Measurements from ENCODE around the gene METTL4.
A peak's percentile ranks its signal among the peaks of the same experiment; 100 is the strongest.

METTL4 gene

GRCh38 chr18:2568129-2568528 lies 3.2 kb downstream of the METTL4 start:
- H3K4me1 ChIP-seq (ENCODE audit: control insufficient read depth in 5 of 5, insufficient read depth in 5 of 5, low read length in 5 of 5), result peaks cover 6 to 22% (median 18%) of the 10 kb centered on the region in 5 donors
- no peaks in the 10 kb centered on the region for H3K27me3 ChIP-seq (ENCODE audit: control insufficient read depth in 5 of 5, insufficient read depth in 4 of 5, low read length in 5 of 5)
- H3K9ac ChIP-seq (ENCODE audit: low read length in 5 of 5), result no peak overlapping the region
- no peaks in the 10 kb centered on the region for H3K9me3 ChIP-seq (ENCODE audit: control insufficient read depth in 5 of 5, low read length in 5 of 5)
- no peak overlapping the region for H3K4me3 ChIP-seq (ENCODE audit: low read depth in 1 of 5, low read length in 5 of 5)
- H3K27ac ChIP-seq (ENCODE audit: low read depth, low read length), result no peak overlapping the region
- H3K36me3 ChIP-seq (ENCODE audit: control insufficient read depth in 5 of 5, insufficient read depth in 5 of 5, low read length in 5 of 5), result peaks cover 0 to 4% (median 0%) of the 10 kb centered on the region in 5 donors

GRCh38 chr18:2564373-2564772 lies 6.9 kb downstream of the METTL4 start:
- H3K9ac ChIP-seq (ENCODE audit: low read length in 5 of 5), result no peak overlapping the region
- peaks cover 0 to 10% (median 2%) of the 10 kb centered on the region in 5 donors for H3K36me3 ChIP-seq (ENCODE audit: control insufficient read depth in 5 of 5, insufficient read depth in 5 of 5, low read length in 5 of 5)
- H3K4me1 ChIP-seq (ENCODE audit: control insufficient read depth in 5 of 5, insufficient read depth in 5 of 5, low read length in 5 of 5), result peaks cover 0 to under 1% (median 0%) of the 10 kb centered on the region in 5 donors
- no peaks in the 10 kb centered on the region for H3K9me3 ChIP-seq (ENCODE audit: control insufficient read depth in 5 of 5, low read length in 5 of 5)
- H3K27ac ChIP-seq (ENCODE audit: low read depth, low read length), result no peak overlapping the region
- H3K4me3 ChIP-seq (ENCODE audit: low read depth in 1 of 5, low read length in 5 of 5), result no peak overlapping the region
- no peaks in the 10 kb centered on the region for H3K27me3 ChIP-seq (ENCODE audit: control insufficient read depth in 5 of 5, insufficient read depth in 4 of 5, low read length in 5 of 5)

GRCh38 chr18:2559249-2559648 lies 12.1 kb downstream of the METTL4 start:
- Histone ChIP-seq H3K4me1 (ENCODE audit: control insufficient read depth in 5 of 5, insufficient read depth in 5 of 5, low read length in 5 of 5) (peaks cover 0 to 7% (median 0%) of the 10 kb centered on the region in 5 donors), H3K4me3 (ENCODE audit: low read depth in 1 of 5, low read length in 5 of 5) (no peak overlapping the region), H3K9ac (ENCODE audit: low read length in 5 of 5) (no peak overlapping the region), H3K27me3 (ENCODE audit: control insufficient read depth in 5 of 5, insufficient read depth in 4 of 5, low read length in 5 of 5) (no peaks in the 10 kb centered on the region), H3K27ac (ENCODE audit: low read depth, low read length) (no peak overlapping the region), H3K36me3 (ENCODE audit: control insufficient read depth in 5 of 5, insufficient read depth in 5 of 5, low read length in 5 of 5) (peaks cover 2 to 8% (median 2%) of the 10 kb centered on the region in 5 donors), H3K9me3 (ENCODE audit: control insufficient read depth in 5 of 5, low read length in 5 of 5) (no peaks in the 10 kb centered on the region)

GRCh38 chr18:2557536-2557935 lies 13.8 kb downstream of the METTL4 start:
- H3K9me3 ChIP-seq (ENCODE audit: control insufficient read depth in 5 of 5, low read length in 5 of 5), result no peaks in the 10 kb centered on the region
- H3K27ac ChIP-seq (ENCODE audit: low read depth, low read length), result no peak overlapping the region
- H3K4me1 ChIP-seq (ENCODE audit: control insufficient read depth in 5 of 5, insufficient read depth in 5 of 5, low read length in 5 of 5), result peaks cover 0 to 7% (median 0%) of the 10 kb centered on the region in 5 donors
- no peak overlapping the region for H3K4me3 ChIP-seq (ENCODE audit: low read depth in 1 of 5, low read length in 5 of 5)
- peaks cover 2 to 6% (median 2%) of the 10 kb centered on the region in 5 donors for H3K36me3 ChIP-seq (ENCODE audit: control insufficient read depth in 5 of 5, insufficient read depth in 5 of 5, low read length in 5 of 5)
- H3K27me3 ChIP-seq (ENCODE audit: control insufficient read depth in 5 of 5, insufficient read depth in 4 of 5, low read length in 5 of 5), result no peaks in the 10 kb centered on the region
- H3K9ac ChIP-seq (ENCODE audit: low read length in 5 of 5), result no peak overlapping the region

- Histone ChIP-seq H3K4me3 (ENCODE audit: low read depth in 1 of 5, low read length in 5 of 5) (no peak overlapping the region), H3K27me3 (ENCODE audit: control insufficient read depth in 5 of 5, insufficient read depth in 4 of 5, low read length in 5 of 5) (no peaks in the 10 kb centered on the region), H3K27ac (ENCODE audit: low read depth, low read length) (no peak overlapping the region), H3K4me1 (ENCODE audit: control insufficient read depth in 5 of 5, insufficient read depth in 5 of 5, low read length in 5 of 5) (peaks cover 0 to 7% (median 0%) of the 10 kb centered on the region in 5 donors), H3K9ac (ENCODE audit: low read length in 5 of 5) (no peak overlapping the region), H3K36me3 (ENCODE audit: control insufficient read depth in 5 of 5, insufficient read depth in 5 of 5, low read length in 5 of 5) (peaks cover 0 to 4% (median 3%) of the 10 kb centered on the region in 5 donors), H3K9me3 (ENCODE audit: control insufficient read depth in 5 of 5, low read length in 5 of 5) (no peaks in the 10 kb centered on the region)
Measured at GRCh38 chr18:2555895-2556294, 15.4 kb downstream of the METTL4 start.

- Histone ChIP-seq H3K27ac (ENCODE audit: low read depth, low read length) (no peak overlapping the region), H3K4me1 (ENCODE audit: control insufficient read depth in 5 of 5, insufficient read depth in 5 of 5, low read length in 5 of 5) (peaks cover 0 to 7% (median 0%) of the 10 kb centered on the region in 5 donors), H3K27me3 (ENCODE audit: control insufficient read depth in 5 of 5, insufficient read depth in 4 of 5, low read length in 5 of 5) (no peaks in the 10 kb centered on the region), H3K4me3 (ENCODE audit: low read depth in 1 of 5, low read length in 5 of 5) (peak overlapping the region in 2 of 5 donors; percentile 8), H3K36me3 (ENCODE audit: control insufficient read depth in 5 of 5, insufficient read depth in 5 of 5, low read length in 5 of 5) (peaks cover 0 to 4% (median 4%) of the 10 kb centered on the region in 5 donors), H3K9ac (ENCODE audit: low read length in 5 of 5) (peak overlapping the region in 1 of 5 donors; percentile 16), H3K9me3 (ENCODE audit: control insufficient read depth in 5 of 5, low read length in 5 of 5) (no peaks in the 10 kb centered on the region)
Measured at GRCh38 chr18:2554696-2555095, 16.6 kb downstream of the METTL4 start.

- peaks cover 3 to 20% (median 9%) of the 10 kb centered on the region in 5 donors for H3K36me3 ChIP-seq (ENCODE audit: control insufficient read depth in 5 of 5, insufficient read depth in 5 of 5, low read length in 5 of 5)
- H3K27me3 ChIP-seq (ENCODE audit: control insufficient read depth in 5 of 5, insufficient read depth in 4 of 5, low read length in 5 of 5), result no peaks in the 10 kb centered on the region
- no peaks in the 10 kb centered on the region for H3K9me3 ChIP-seq (ENCODE audit: control insufficient read depth in 5 of 5, low read length in 5 of 5)
- H3K9ac ChIP-seq (ENCODE audit: low read length in 5 of 5), result no peak overlapping the region
- H3K27ac ChIP-seq (ENCODE audit: low read depth, low read length), result no peak overlapping the region
- H3K4me1 ChIP-seq (ENCODE audit: control insufficient read depth in 5 of 5, insufficient read depth in 5 of 5, low read length in 5 of 5), result peaks cover 0 to 7% (median 0%) of the 10 kb centered on the region in 5 donors
- H3K4me3 ChIP-seq (ENCODE audit: low read depth in 1 of 5, low read length in 5 of 5), result no peak overlapping the region
Measured at GRCh38 chr18:2551425-2551824, 19.9 kb downstream of the METTL4 start.

- H3K36me3 ChIP-seq (ENCODE audit: control insufficient read depth in 5 of 5, insufficient read depth in 5 of 5, low read length in 5 of 5), result peaks cover 2 to 19% (median 9%) of the 10 kb centered on the region in 5 donors
- no peak overlapping the region for H3K9ac ChIP-seq (ENCODE audit: low read length in 5 of 5)
- H3K9me3 ChIP-seq (ENCODE audit: control insufficient read depth in 5 of 5, low read length in 5 of 5), result no peaks in the 10 kb centered on the region
- H3K4me3 ChIP-seq (ENCODE audit: low read depth in 1 of 5, low read length in 5 of 5), result no peak overlapping the region
- no peaks in the 10 kb centered on the region for H3K4me1 ChIP-seq (ENCODE audit: control insufficient read depth in 5 of 5, insufficient read depth in 5 of 5, low read length in 5 of 5)
- no peaks in the 10 kb centered on the region for H3K27me3 ChIP-seq (ENCODE audit: control insufficient read depth in 5 of 5, insufficient read depth in 4 of 5, low read length in 5 of 5)
- H3K27ac ChIP-seq (ENCODE audit: low read depth, low read length), result no peak overlapping the region
Measured at GRCh38 chr18:2549462-2549861, 21.8 kb downstream of the METTL4 start.

GRCh38 chr18:2547477-2548087 lies 23.7 kb downstream of the METTL4 start:
- Histone ChIP-seq H3K9me3 (ENCODE audit: control insufficient read depth in 5 of 5, low read length in 5 of 5) (no peaks in the 10 kb centered on the region), H3K36me3 (ENCODE audit: control insufficient read depth in 5 of 5, insufficient read depth in 5 of 5, low read length in 5 of 5) (peaks cover 2 to 18% (median 9%) of the 10 kb centered on the region in 5 donors), H3K27me3 (ENCODE audit: control insufficient read depth in 5 of 5, insufficient read depth in 4 of 5, low read length in 5 of 5) (no peaks in the 10 kb centered on the region), H3K9ac (ENCODE audit: low read length in 5 of 5) (peak overlapping the region in 1 of 5 donors; percentile 18), H3K27ac (ENCODE audit: low read depth, low read length) (no peak overlapping the region), H3K4me3 (ENCODE audit: low read depth in 1 of 5, low read length in 5 of 5) (no peak overlapping the region), H3K4me1 (ENCODE audit: control insufficient read depth in 5 of 5, insufficient read depth in 5 of 5, low read length in 5 of 5) (no peaks in the 10 kb centered on the region)

- no peaks in the 10 kb centered on the region for H3K4me1 ChIP-seq (ENCODE audit: control insufficient read depth in 5 of 5, insufficient read depth in 5 of 5, low read length in 5 of 5)
- no peaks in the 10 kb centered on the region for H3K9me3 ChIP-seq (ENCODE audit: control insufficient read depth in 5 of 5, low read length in 5 of 5)
- no peak overlapping the region for H3K9ac ChIP-seq (ENCODE audit: low read length in 5 of 5)
- no peaks in the 10 kb centered on the region for H3K27me3 ChIP-seq (ENCODE audit: control insufficient read depth in 5 of 5, insufficient read depth in 4 of 5, low read length in 5 of 5)
- H3K27ac ChIP-seq (ENCODE audit: low read depth, low read length), result no peak overlapping the region
- peaks cover 0 to 18% (median 6%) of the 10 kb centered on the region in 5 donors for H3K36me3 ChIP-seq (ENCODE audit: control insufficient read depth in 5 of 5, insufficient read depth in 5 of 5, low read length in 5 of 5)
- no peak overlapping the region for H3K4me3 ChIP-seq (ENCODE audit: low read depth in 1 of 5, low read length in 5 of 5)
Measured at GRCh38 chr18:2545155-2545554, 26.1 kb downstream of the METTL4 start.

Measured in subcutaneous abdominal adipose tissue (tissue), 5 donors.